H9 (cell line): Measurements from ENCODE around the gene HTN3. TPM values are rescaled to one million over a fixed set of nuclear protein-coding genes. Genes with fewer than 3 reads are reported as not detected.

Source experiments
- DNase-seq: peaks from one replicate; pipeline ENCODE4 v3.0.0-alpha.2; 2017
- H2AFZ ChIP-seq: one replicate; pipeline ENCODE4 v1.6.1; 2013; ENCODE audit warnings: mild to moderate bottlenecking, low read length, control low read depth, moderate library complexity
- H2AK5ac ChIP-seq: 2 replicates; pipeline ENCODE4 v1.6.1; 2013; ENCODE audit warnings: low read length, control low read depth, mixed read lengths; ENCODE audit not compliant: insufficient read length
- H2BK120ac ChIP-seq: one replicate; pipeline ENCODE4 v1.6.1; 2013; ENCODE audit warnings: low read depth, mild to moderate bottlenecking, low read length, control low read depth, inconsistent platforms; ENCODE audit not compliant: poor library complexity, severe bottlenecking
- H2BK12ac ChIP-seq: 2 replicates; pipeline ENCODE4 v1.6.1; 2013; ENCODE audit warnings: low read length, control low read depth, mixed read lengths, low read depth; ENCODE audit not compliant: insufficient read length
- H2BK15ac ChIP-seq: 2 replicates; pipeline ENCODE4 v1.6.1; 2013; ENCODE audit warnings: low read depth, low read length, control low read depth
- H2BK20ac ChIP-seq: one replicate; pipeline ENCODE4 v1.6.1; 2013; ENCODE audit warnings: low read depth, mild to moderate bottlenecking, low read length, control low read depth, inconsistent platforms; ENCODE audit not compliant: poor library complexity, severe bottlenecking
- H2BK5ac ChIP-seq: 2 replicates; pipeline ENCODE4 v1.6.1; 2013; ENCODE audit warnings: low read length, control low read depth, mixed read lengths; ENCODE audit not compliant: insufficient read length
- H3K14ac ChIP-seq: 2 replicates; pipeline ENCODE4 v1.6.1; 2013; ENCODE audit warnings: low read length, control low read depth; ENCODE audit not compliant: insufficient read depth
- H3K18ac ChIP-seq: 2 replicates; pipeline ENCODE4 v1.6.1; 2013; ENCODE audit warnings: low read depth, mild to moderate bottlenecking, mixed read lengths, low read length, control low read depth; ENCODE audit not compliant: insufficient read length
- H3K23ac ChIP-seq: 2 replicates; pipeline ENCODE4 v1.6.1; 2013; ENCODE audit warnings: low read length, control low read depth, mixed read lengths, low read depth; ENCODE audit not compliant: insufficient read length
- H3K23me2 ChIP-seq: 2 replicates; pipeline ENCODE4 v1.6.1; 2013; ENCODE audit warnings: low read depth, mild to moderate bottlenecking, mixed read lengths, low read length, control low read depth; ENCODE audit not compliant: insufficient read length, poor library complexity, severe bottlenecking
- H3K27ac ChIP-seq: 2 replicates; pipeline ENCODE4 v1.5.1; 2013; ENCODE audit warnings: low read length, control low read depth, mixed read lengths, low read depth; ENCODE audit not compliant: insufficient read length
- H3K27me3 ChIP-seq: 2 replicates; pipeline ENCODE4 v1.6.1; 2013; ENCODE audit warnings: low read length, control low read depth, inconsistent platforms; ENCODE audit not compliant: insufficient read depth
- H3K4ac ChIP-seq: 2 replicates; pipeline ENCODE4 v1.6.1; 2013; ENCODE audit warnings: low read depth, mild to moderate bottlenecking, control low read depth, inconsistent platforms, low read length, moderate library complexity
- H3K4me1 ChIP-seq: 2 replicates; pipeline ENCODE4 v1.6.1; 2013; ENCODE audit warnings: low read length, control low read depth, inconsistent platforms; ENCODE audit not compliant: insufficient read depth
- H3K4me2 ChIP-seq: 2 replicates; pipeline ENCODE4 v1.6.1; 2013; ENCODE audit warnings: low read length, control low read depth, mixed read lengths; ENCODE audit not compliant: insufficient read length, insufficient read depth
- H3K56ac ChIP-seq: 2 replicates; pipeline ENCODE4 v1.6.1; 2013; ENCODE audit warnings: low read depth, mild to moderate bottlenecking, mixed read lengths, low read length, control low read depth; ENCODE audit not compliant: insufficient read length
- H3K79me1 ChIP-seq: 2 replicates; pipeline ENCODE4 v1.6.1; 2013; ENCODE audit warnings: low read depth, mild to moderate bottlenecking, moderate library complexity, low read length, control low read depth, inconsistent platforms; ENCODE audit not compliant: insufficient read depth, poor library complexity, severe bottlenecking
- H3K79me2 ChIP-seq: 2 replicates; pipeline ENCODE4 v1.6.1; 2013; ENCODE audit warnings: low read length, control low read depth, inconsistent platforms; ENCODE audit not compliant: insufficient read depth
- H3K9ac ChIP-seq: 2 replicates; pipeline ENCODE4 v1.6.1; 2013; ENCODE audit warnings: low read length, control low read depth, mixed read lengths; ENCODE audit not compliant: insufficient read length; ENCODE audit errors: extremely low read depth
- H3K9me3 ChIP-seq: one replicate; pipeline ENCODE4 v1.6.1; 2013; ENCODE audit warnings: low read depth, low read length, inconsistent platforms; ENCODE audit not compliant: control insufficient read depth
- H3T11ph ChIP-seq: one replicate; pipeline ENCODE4 v1.6.1; 2013; ENCODE audit warnings: mild to moderate bottlenecking, low read length, control low read depth, inconsistent platforms
- H4K20me1 ChIP-seq: one replicate; pipeline ENCODE4 v1.6.1; 2013; ENCODE audit not compliant: control insufficient read depth, insufficient read length, insufficient read depth
- H4K5ac ChIP-seq: 2 replicates; pipeline ENCODE4 v1.6.1; 2013; ENCODE audit warnings: low read depth, mild to moderate bottlenecking, mixed read lengths, low read length, control low read depth; ENCODE audit not compliant: insufficient read length
- H4K8ac ChIP-seq: replicated peaks from 2 replicates; pipeline ENCODE4 v1.6.1; 2013; ENCODE audit warnings: low read length, control low read depth, mixed read lengths, low read depth; ENCODE audit not compliant: insufficient read length
- H4K91ac ChIP-seq: 2 replicates; pipeline ENCODE4 v1.6.1; 2013; ENCODE audit warnings: low read depth, mild to moderate bottlenecking, moderate library complexity, mixed read lengths, low read length, control low read depth; ENCODE audit not compliant: insufficient read length
- H3K27ac Mint-ChIP-seq, 3 experiments: 2 replicates in 2 of 3; 3 replicates in 1 of 3; pipeline ENCODE4 v1.8.0; 2020 to 2021; ENCODE audit warnings: mixed read lengths in 3 of 3, mild to moderate bottlenecking in 1 of 3, moderate library complexity in 1 of 3
- H3K27me3 Mint-ChIP-seq: 2 replicates; pipeline ENCODE4 v1.8.0; 2021; ENCODE audit warnings: low read depth, mild to moderate bottlenecking, moderate library complexity, mixed read lengths
- H3K36me3 Mint-ChIP-seq, 3 experiments: 2 replicates in 2 of 3; 3 replicates in 1 of 3; pipeline ENCODE4 v1.8.0; 2020 to 2021; ENCODE audit warnings: low read depth in 3 of 3, mixed read lengths in 3 of 3; ENCODE audit not compliant: insufficient read depth in 1 of 3
- H3K4me1 Mint-ChIP-seq, 2 experiments: 2 replicates each; pipeline ENCODE4 v1.8.0; 2020; ENCODE audit warnings: mixed read lengths in 2 of 2
- H3K4me3 Mint-ChIP-seq, 2 experiments: 2 replicates in 1 of 2; 3 replicates in 1 of 2; pipeline ENCODE4 v1.8.0; 2020 to 2021; ENCODE audit warnings: mild to moderate bottlenecking in 2 of 2, mixed read lengths in 2 of 2, moderate library complexity in 1 of 2
- H3K9me3 Mint-ChIP-seq, 2 experiments: 2 replicates in 1 of 2; 3 replicates in 1 of 2; pipeline ENCODE4 v1.8.0; 2020; ENCODE audit warnings: mild to moderate bottlenecking in 2 of 2, mixed read lengths in 2 of 2, moderate library complexity in 1 of 2
- WGBS: extraction: QIAGEN DNeasy Blood & Tissue Kit; methylation state at CpG from one replicate; pipeline ENCODE4 v1.1.7; 2013; ENCODE audit warnings: missing lambda C conversion rate, low lambda C conversion rate, mixed read lengths; ENCODE audit not compliant: insufficient read length; ENCODE audit errors: extremely low coverage; 5-methylcytosine and 5-hydroxymethylcytosine counted together
- total RNA-seq: library from RNA; stranded (reverse); gene quantifications from 2 replicates; pipeline ENCODE4 v1.2.1, GENCODE V29; 2021
- TF ChIP-seq, protein P1 (sequence below): fragments of 200-600 bp; sonication (generic); conservative IDR thresholded peaks from 3 replicates; pipeline ENCODE4 v1.8.0; 2021; ENCODE audit warnings: antibody characterized with exemption, mild to moderate bottlenecking

Gene HTN3
- total RNA-seq, 1 experiment from 2014 or later, result not detected

DNA sequence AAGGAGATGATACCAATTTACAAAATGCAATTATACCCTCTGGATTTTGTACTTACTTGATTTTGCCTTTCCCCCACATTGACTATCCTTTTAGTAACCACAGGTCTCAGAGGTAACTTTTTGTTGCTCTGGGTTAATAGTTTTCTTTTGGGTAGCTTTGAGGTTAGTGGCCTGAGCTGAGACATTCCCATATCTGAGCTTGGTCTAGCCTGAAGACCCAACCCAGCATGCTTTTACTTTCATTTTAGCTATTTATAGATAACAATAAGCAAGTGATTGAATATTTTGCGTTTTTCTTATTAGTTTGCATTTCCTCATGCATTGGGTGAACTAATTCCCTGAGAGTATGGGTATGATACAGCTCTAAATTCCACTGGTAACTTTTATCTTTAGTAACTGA, 33.7 kb downstream of the HTN3 start:
- Histone ChIP-seq H3K23me2 (no peaks in the 10 kb centered on the region), H3T11ph (no peak overlapping the region), H3K4me2 (no peak overlapping the region), H4K8ac (no peak overlapping the region), H3K27ac (no peak overlapping the region), H2AFZ (no peak overlapping the region), H3K79me1 (no peaks in the 10 kb centered on the region), H3K9ac (no peak overlapping the region), H2BK15ac (no peak overlapping the region), H3K9me3 (no peaks in the 10 kb centered on the region), H3K79me2 (no peaks in the 10 kb centered on the region), H4K20me1 (no peaks in the 10 kb centered on the region), H4K5ac (no peak overlapping the region), H3K56ac (no peak overlapping the region), H4K91ac (no peak overlapping the region), H3K27me3 (no peaks in the 10 kb centered on the region), H3K4me1 (no peaks in the 10 kb centered on the region), H2BK20ac (no peak overlapping the region), H3K23ac (no peak overlapping the region), H3K14ac (no peak overlapping the region), H2BK5ac (no peak overlapping the region), H2BK120ac (no peak overlapping the region), H2AK5ac (no peak overlapping the region), H3K4ac (no peak overlapping the region), H2BK12ac (no peak overlapping the region), H3K18ac (no peak overlapping the region)
- H3K4me1 Mint-ChIP-seq, result peaks cover 4 to 7% of the 10 kb centered on the region in 2 experiments; a peak in 3 of 4 replicates
- no peak for DNase-seq
- H3K27ac Mint-ChIP-seq, result no peak overlapping the region
- whole genome bisulfite sequencing, result no CpG with 5 or more reads among the region's 1 CpG
- no peaks in the 10 kb centered on the region for H3K27me3 Mint-ChIP-seq
- H3K36me3 Mint-ChIP-seq, result no peaks in the 10 kb centered on the region
- TF ChIP-seq, protein P1, sequence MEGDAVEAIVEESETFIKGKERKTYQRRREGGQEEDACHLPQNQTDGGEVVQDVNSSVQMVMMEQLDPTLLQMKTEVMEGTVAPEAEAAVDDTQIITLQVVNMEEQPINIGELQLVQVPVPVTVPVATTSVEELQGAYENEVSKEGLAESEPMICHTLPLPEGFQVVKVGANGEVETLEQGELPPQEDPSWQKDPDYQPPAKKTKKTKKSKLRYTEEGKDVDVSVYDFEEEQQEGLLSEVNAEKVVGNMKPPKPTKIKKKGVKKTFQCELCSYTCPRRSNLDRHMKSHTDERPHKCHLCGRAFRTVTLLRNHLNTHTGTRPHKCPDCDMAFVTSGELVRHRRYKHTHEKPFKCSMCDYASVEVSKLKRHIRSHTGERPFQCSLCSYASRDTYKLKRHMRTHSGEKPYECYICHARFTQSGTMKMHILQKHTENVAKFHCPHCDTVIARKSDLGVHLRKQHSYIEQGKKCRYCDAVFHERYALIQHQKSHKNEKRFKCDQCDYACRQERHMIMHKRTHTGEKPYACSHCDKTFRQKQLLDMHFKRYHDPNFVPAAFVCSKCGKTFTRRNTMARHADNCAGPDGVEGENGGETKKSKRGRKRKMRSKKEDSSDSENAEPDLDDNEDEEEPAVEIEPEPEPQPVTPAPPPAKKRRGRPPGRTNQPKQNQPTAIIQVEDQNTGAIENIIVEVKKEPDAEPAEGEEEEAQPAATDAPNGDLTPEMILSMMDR, result no peak
- H3K9me3 Mint-ChIP-seq, result peaks cover 0 to 2% of the 10 kb centered on the region in 2 experiments; a peak in 1 of 5 replicates
- no peak overlapping the region for H3K4me3 Mint-ChIP-seq
